ENCODE measurements around the gene MRPL4.
A peak's percentile ranks its signal among the peaks of the same experiment; 100 is the strongest.

MRPL4 gene

DNA sequence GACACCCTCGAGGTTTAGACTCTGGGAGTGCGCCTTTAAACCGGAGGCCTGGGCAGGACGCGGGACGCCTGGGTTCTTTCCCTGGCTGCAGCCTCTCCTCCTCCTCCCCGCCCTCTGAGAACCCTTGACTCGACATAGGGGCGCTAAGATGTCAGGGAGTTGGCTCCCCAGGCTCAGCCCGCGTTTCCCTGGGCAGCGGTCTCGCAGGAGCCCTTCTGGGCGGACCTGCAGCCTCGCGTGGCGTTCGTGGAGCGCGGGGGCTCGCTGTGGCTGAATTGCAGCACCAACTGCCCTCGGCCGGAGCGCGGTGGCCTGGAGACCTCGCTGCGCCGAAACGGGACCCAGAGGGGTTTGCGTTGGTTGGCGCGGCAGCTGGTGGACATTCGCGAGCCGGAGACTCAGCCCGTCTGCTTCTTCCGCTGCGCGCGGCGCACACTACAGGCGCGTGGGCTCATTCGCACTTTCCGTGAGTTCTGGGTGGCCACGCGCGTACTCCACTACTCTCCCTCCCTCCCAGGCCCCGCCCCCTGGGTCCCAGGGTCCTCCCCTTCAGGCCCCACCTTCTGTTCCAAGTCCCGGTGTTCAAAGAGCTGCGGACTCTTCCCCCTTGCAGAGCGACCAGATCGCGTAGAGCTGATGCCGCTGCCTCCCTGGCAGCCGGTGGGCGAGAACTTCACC is 39.0 kb downstream of the MRPL4 start:
- peaks cover 5% of the 10 kb centered on the region for H3K9me3 ChIP-seq (ENCODE audit: low read length)
- H3K4me3 ChIP-seq (ENCODE audit: low read length) = peak overlapping the region; percentile 50
- H2AFZ ChIP-seq (ENCODE audit: low read depth, low read length) = peak overlapping the region; percentile 65
- H3K27me3 ChIP-seq (ENCODE audit: insufficient read depth, low read length) = peaks cover 47% of the 10 kb centered on the region
- H3K36me3 ChIP-seq (ENCODE audit: insufficient read depth, low read length) = no peaks in the 10 kb centered on the region
- peaks cover 31% of the 10 kb centered on the region for H3K4me1 ChIP-seq (ENCODE audit: insufficient read depth, low read length)

DNA sequence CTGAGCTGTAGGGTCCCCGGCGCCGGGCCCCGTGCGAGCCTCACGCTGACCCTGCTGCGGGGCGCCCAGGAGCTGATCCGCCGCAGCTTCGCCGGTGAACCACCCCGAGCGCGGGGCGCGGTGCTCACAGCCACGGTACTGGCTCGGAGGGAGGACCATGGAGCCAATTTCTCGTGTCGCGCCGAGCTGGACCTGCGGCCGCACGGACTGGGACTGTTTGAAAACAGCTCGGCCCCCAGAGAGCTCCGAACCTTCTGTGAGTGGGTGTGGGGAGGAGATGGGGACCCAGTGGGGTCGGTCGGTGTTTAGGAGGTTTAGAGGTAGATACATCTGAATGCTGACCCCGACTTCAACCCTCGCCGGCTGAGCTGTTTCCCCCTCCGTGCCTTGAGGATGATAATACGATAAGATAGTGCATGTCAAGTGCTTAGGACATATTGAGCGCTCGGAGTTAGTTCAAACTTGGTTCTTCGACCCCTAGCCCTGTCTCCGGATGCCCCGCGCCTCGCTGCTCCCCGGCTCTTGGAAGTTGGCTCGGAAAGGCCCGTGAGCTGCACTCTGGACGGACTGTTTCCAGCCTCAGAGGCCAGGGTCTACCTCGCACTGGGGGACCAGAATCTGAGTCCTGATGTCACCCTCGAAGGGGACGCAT is 39.7 kb downstream of the MRPL4 start:
- peaks cover 36% of the 10 kb centered on the region for H3K4me1 ChIP-seq (ENCODE audit: insufficient read depth, low read length)
- H2AFZ ChIP-seq (ENCODE audit: low read depth, low read length) = peak overlapping the region; percentile 65
- peaks cover 49% of the 10 kb centered on the region for H3K27me3 ChIP-seq (ENCODE audit: insufficient read depth, low read length)
- H3K9me3 ChIP-seq (ENCODE audit: low read length) = peaks cover 5% of the 10 kb centered on the region
- peak overlapping the region; percentile 50 for H3K4me3 ChIP-seq (ENCODE audit: low read length)
- H3K36me3 ChIP-seq (ENCODE audit: insufficient read depth, low read length) = no peaks in the 10 kb centered on the region

DNA sequence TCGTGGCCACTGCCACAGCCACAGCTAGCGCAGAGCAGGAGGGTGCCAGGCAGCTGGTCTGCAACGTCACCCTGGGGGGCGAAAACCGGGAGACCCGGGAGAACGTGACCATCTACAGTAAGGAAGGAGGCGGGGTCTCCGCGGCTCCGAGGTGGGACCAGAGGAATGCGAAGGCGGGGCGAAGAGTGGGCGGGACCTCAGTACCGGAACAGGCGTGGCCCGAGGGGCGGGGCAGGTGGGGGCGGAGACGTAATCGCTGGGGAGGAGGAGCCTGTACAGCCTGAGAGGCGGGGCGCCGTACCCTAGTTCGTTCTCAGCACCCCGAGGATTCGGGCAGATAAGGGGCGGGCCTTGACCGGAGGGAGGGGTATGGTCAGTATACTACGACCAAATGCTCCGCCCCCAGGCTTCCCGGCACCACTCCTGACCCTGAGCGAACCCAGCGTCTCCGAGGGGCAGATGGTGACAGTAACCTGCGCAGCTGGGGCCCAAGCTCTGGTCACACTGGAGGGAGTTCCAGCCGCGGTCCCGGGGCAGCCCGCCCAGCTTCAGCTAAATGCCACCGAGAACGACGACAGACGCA is 40.3 kb downstream of the MRPL4 start:
- H3K36me3 ChIP-seq (ENCODE audit: insufficient read depth, low read length) = no peaks in the 10 kb centered on the region
- H3K27me3 ChIP-seq (ENCODE audit: insufficient read depth, low read length) = peaks cover 49% of the 10 kb centered on the region
- peak overlapping the region; percentile 65 for H2AFZ ChIP-seq (ENCODE audit: low read depth, low read length)
- peaks cover 36% of the 10 kb centered on the region for H3K4me1 ChIP-seq (ENCODE audit: insufficient read depth, low read length)
- peaks cover 5% of the 10 kb centered on the region for H3K9me3 ChIP-seq (ENCODE audit: low read length)
- H3K4me3 ChIP-seq (ENCODE audit: low read length) = peak overlapping the region; percentile 50

DNA sequence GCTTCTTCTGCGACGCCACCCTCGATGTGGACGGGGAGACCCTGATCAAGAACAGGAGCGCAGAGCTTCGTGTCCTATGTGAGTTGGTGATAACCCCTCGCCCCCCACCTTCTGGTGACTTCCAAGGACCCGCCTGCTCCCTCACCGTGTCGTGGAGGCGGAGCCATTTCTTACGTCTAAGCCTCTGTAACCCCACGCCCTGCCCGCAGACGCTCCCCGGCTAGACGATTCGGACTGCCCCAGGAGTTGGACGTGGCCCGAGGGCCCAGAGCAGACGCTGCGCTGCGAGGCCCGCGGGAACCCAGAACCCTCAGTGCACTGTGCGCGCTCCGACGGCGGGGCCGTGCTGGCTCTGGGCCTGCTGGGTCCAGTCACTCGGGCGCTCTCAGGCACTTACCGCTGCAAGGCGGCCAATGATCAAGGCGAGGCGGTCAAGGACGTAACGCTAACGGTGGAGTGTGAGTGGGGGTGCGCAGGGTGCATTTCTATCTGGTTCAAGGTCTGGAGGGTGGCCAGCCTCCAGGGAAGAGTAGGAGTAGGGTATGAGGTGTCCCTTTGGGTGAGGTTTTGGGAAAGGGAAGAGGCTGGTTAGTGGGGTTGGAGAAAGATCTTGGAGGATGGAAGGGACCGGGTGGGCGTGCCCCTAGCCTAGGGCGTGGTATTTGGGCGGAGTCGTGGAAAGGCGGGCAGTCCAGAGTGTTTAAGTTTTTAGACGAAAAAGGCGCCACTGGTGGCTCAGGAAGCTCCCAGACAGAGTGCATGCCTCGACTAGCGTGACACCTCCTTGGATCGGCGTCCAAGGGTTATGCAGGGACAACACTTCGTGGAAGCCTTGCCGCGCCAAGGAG is 41.0 kb downstream of the MRPL4 start:
- Histone ChIP-seq H3K9me3 (ENCODE audit: low read length) (peaks cover 5% of the 10 kb centered on the region), H3K27me3 (ENCODE audit: insufficient read depth, low read length) (peaks cover 49% of the 10 kb centered on the region), H3K36me3 (ENCODE audit: insufficient read depth, low read length) (no peaks in the 10 kb centered on the region), H3K4me1 (ENCODE audit: insufficient read depth, low read length) (peaks cover 36% of the 10 kb centered on the region), H3K4me3 (ENCODE audit: low read length) (peak overlapping the region; percentile 50), H2AFZ (ENCODE audit: low read depth, low read length) (peak overlapping the region; percentile 65)

DNA sequence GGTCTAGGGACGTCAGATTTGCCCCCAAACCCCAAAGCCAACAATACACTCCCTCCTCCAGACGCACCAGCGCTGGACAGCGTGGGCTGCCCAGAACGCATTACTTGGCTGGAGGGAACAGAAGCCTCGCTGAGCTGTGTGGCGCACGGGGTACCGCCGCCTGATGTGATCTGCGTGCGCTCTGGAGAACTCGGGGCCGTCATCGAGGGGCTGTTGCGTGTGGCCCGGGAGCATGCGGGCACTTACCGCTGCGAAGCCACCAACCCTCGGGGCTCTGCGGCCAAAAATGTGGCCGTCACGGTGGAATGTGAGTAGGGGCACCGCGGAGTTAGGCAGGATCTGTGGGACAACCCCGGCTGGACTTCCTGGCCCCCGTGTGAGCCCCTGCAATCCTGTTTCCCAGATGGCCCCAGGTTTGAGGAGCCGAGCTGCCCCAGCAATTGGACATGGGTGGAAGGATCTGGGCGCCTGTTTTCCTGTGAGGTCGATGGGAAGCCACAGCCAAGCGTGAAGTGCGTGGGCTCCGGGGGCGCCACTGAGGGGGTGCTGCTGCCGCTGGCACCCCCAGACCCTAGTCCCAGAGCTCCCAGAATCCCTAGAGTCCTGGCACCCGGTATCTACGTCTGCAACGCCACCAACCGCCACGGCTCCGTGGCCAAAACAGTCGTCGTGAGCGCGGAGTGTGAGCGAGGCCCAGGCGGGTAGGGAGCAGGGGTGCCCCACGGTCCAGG is 41.8 kb downstream of the MRPL4 start:
- Histone ChIP-seq H3K9me3 (ENCODE audit: low read length) (peaks cover 5% of the 10 kb centered on the region), H2AFZ (ENCODE audit: low read depth, low read length) (no peak overlapping the region), H3K4me3 (ENCODE audit: low read length) (no peak overlapping the region), H3K4me1 (ENCODE audit: insufficient read depth, low read length) (peaks cover 35% of the 10 kb centered on the region), H3K27me3 (ENCODE audit: insufficient read depth, low read length) (peaks cover 49% of the 10 kb centered on the region), H3K36me3 (ENCODE audit: insufficient read depth, low read length) (no peaks in the 10 kb centered on the region)

DNA sequence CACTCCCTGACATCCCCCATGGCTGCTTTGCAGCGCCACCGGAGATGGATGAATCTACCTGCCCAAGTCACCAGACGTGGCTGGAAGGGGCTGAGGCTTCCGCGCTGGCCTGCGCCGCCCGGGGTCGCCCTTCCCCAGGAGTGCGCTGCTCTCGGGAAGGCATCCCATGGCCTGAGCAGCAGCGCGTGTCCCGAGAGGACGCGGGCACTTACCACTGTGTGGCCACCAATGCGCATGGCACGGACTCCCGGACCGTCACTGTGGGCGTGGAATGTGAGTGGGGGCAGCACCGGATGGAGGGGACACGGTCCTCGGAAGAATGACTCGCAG is 42.3 kb downstream of the MRPL4 start:
- Histone ChIP-seq H3K36me3 (ENCODE audit: insufficient read depth, low read length) (no peaks in the 10 kb centered on the region), H3K4me1 (ENCODE audit: insufficient read depth, low read length) (peaks cover 30% of the 10 kb centered on the region), H3K9me3 (ENCODE audit: low read length) (peaks cover 5% of the 10 kb centered on the region), H3K27me3 (ENCODE audit: insufficient read depth, low read length) (peaks cover 49% of the 10 kb centered on the region), H3K4me3 (ENCODE audit: low read length) (no peak overlapping the region), H2AFZ (ENCODE audit: low read depth, low read length) (no peak overlapping the region)

DNA sequence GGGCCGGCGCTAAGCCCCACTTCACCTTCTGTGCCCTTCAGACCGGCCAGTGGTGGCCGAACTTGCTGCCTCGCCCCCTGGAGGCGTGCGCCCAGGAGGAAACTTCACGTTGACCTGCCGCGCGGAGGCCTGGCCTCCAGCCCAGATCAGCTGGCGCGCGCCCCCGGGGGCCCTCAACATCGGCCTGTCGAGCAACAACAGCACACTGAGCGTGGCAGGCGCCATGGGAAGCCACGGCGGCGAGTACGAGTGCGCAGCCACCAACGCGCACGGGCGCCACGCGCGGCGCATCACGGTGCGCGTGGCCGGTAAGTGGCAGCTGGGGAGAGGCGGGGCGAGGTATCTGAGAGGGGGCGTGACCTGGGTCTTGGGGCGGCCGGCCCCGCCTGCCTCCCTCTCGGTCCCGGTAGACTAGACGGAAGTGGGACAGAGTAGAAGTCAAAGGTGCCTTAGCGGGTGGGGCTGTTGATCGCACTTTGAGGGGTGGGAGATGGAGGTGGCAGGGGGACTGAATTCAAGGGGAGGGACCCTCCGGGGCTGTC is 43.4 kb downstream of the MRPL4 start:
- no peaks in the 10 kb centered on the region for H3K36me3 ChIP-seq (ENCODE audit: insufficient read depth, low read length)
- peaks cover 5% of the 10 kb centered on the region for H3K9me3 ChIP-seq (ENCODE audit: low read length)
- no peak overlapping the region for H2AFZ ChIP-seq (ENCODE audit: low read depth, low read length)
- peaks cover 22% of the 10 kb centered on the region for H3K4me1 ChIP-seq (ENCODE audit: insufficient read depth, low read length)
- H3K27me3 ChIP-seq (ENCODE audit: insufficient read depth, low read length) = peaks cover 41% of the 10 kb centered on the region
- no peak overlapping the region for H3K4me3 ChIP-seq (ENCODE audit: low read length)

DNA sequence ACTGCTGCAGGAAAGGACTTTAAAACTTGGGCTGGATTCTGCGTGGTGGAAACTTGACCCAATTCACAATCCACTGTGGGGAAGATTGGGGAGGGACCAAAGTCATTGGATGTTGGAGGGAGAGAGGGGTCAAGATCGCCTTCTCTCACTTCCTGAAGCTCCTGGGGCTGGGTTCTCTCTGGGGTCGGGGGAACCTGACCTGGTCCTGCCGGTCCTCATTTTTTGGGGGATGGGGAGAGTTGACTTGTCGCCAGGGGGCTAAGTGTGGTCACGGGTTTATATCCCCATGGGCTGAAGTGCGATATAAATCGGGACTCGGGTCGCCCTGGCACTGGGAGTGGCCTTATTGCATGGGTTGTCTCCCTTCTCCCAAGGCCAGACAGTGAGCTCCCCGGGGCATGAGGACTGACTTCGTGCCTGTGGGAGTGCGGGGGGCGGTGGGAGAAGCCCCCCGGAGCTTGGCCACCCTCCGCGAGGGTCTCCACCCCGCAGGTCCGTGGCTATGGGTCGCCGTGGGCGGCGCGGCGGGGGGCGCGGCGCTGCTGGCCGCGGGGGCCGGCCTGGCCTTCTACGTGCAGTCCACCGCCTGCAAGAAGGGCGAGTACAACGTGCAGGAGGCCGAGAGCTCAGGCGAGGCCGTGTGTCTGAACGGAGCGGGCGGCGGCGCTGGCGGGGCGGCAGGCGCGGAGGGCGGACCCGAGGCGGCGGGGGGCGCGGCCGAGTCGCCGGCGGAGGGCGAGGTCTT is 44.0 kb downstream of the MRPL4 start:
- H3K36me3 ChIP-seq (ENCODE audit: insufficient read depth, low read length) = no peaks in the 10 kb centered on the region
- H3K27me3 ChIP-seq (ENCODE audit: insufficient read depth, low read length) = peaks cover 35% of the 10 kb centered on the region
- H3K4me3 ChIP-seq (ENCODE audit: low read length) = peak overlapping the region; percentile 1
- peaks cover 5% of the 10 kb centered on the region for H3K9me3 ChIP-seq (ENCODE audit: low read length)
- peaks cover 15% of the 10 kb centered on the region for H3K4me1 ChIP-seq (ENCODE audit: insufficient read depth, low read length)
- peak overlapping the region; percentile 32 for H2AFZ ChIP-seq (ENCODE audit: low read depth, low read length)

DNA sequence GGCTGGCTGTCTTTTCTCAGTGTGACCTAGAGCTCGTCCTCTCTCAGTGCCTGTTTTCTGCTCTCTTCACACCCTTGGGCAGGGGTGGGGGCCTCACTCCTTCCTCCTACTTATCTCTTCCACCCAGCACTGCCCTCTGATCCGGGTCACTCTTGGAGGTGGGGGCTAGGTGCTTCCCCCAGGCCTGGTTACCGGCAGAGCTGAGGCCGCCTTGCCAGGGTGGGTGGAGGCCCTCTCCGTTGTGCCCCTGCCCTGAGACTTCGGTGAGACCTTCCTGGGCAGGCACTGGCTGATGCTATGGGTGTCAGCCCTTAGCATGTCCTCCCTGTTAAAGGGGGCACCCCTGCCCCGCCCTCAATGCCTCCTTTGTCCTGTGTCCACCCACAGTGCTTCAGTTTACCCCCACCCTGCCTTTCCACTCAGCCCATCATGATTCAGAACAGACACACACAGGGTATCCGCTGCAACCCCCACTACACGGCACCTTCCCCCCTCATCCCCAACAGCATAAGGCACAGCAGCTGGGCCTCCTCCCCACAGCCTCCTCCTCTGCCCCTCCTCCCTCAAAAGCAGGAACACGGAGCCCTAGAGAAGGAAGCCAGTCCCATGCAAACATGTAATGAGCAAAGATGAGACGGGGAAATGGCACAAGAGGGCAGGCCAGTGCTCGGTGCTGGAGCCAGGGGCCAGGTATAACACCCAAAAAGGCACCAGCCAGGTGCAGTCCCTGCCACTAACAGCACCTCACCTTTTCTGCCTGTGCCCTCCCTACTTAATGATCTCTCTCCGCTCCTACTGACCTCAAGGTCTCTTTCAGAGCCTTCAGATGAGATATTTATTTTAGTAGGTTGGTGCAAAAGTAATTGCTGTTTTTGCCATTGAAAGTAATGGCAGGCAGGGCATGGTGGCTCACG is 47.8 kb downstream of the MRPL4 start:
- Histone ChIP-seq H3K9me3 (ENCODE audit: low read length) (no peaks in the 10 kb centered on the region), H3K27me3 (ENCODE audit: insufficient read depth, low read length) (peaks cover 13% of the 10 kb centered on the region), H2AFZ (ENCODE audit: low read depth, low read length) (no peak overlapping the region), H3K4me3 (ENCODE audit: low read length) (no peak overlapping the region), H3K36me3 (ENCODE audit: insufficient read depth, low read length) (no peaks in the 10 kb centered on the region), H3K4me1 (ENCODE audit: insufficient read depth, low read length) (peaks cover 7% of the 10 kb centered on the region)

DNA sequence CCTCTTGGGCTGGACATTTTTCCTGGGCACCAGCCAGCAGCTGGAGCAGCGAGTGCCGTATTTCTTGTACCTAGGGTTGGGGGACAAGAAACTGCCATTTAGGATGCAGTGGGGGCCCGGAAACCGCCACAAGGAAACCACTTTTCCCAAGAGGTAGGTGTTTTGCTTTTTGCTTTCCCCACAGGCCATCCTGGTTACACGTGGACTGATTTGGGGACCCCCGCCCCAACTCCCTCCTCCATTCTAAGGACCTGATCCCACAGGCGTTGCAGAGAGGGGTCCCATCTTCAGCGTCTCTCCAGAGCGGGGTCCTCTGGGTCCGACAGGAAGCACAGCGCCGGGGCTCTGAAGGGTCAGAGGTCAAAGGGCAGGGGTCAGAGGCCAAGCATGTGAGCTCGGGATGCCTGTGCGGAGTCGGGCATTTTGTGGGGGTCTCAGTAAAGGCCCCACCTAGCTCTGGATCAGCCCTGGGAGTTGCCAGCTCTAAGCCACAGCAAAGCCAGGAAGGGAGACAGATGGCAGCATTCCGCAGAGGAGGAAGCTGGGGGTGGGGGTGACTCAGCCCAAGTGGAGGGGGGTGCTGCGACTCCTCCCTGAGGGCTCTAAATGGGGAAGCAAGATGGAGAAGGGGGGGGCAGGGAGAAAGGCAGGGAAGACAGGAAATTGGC is 53.3 kb downstream of the MRPL4 start:
- Histone ChIP-seq H3K4me1 (ENCODE audit: insufficient read depth, low read length) (no peaks in the 10 kb centered on the region), H3K27me3 (ENCODE audit: insufficient read depth, low read length) (no peaks in the 10 kb centered on the region), H3K4me3 (ENCODE audit: low read length) (no peak overlapping the region), H2AFZ (ENCODE audit: low read depth, low read length) (no peak overlapping the region), H3K9me3 (ENCODE audit: low read length) (no peaks in the 10 kb centered on the region), H3K36me3 (ENCODE audit: insufficient read depth, low read length) (peaks cover 3% of the 10 kb centered on the region)

DNA sequence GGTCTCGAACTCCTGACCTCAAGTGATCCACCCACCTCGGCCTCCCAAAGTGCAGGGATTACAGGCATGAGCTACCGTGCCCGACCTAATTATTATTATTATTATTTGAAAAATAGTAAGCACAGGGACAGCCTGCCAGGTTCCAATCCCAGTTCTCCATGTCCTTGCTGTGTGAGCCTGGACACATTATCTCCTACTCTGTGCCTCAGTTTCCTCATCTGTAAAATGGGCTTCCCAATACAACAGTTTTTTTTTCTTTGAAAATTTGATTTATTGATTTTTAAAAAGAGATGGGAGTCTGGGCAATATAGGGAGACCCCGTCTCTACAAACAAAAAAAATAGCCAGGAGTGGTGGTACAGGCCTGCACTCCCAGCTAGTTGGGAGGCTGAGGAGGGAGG is 54.3 kb downstream of the MRPL4 start:
- H3K4me3 ChIP-seq (ENCODE audit: low read length) = no peak overlapping the region
- no peaks in the 10 kb centered on the region for H3K9me3 ChIP-seq (ENCODE audit: low read length)
- H3K27me3 ChIP-seq (ENCODE audit: insufficient read depth, low read length) = no peaks in the 10 kb centered on the region
- H3K4me1 ChIP-seq (ENCODE audit: insufficient read depth, low read length) = no peaks in the 10 kb centered on the region
- H2AFZ ChIP-seq (ENCODE audit: low read depth, low read length) = no peak overlapping the region
- peaks cover 9% of the 10 kb centered on the region for H3K36me3 ChIP-seq (ENCODE audit: insufficient read depth, low read length)

All from neuron (in vitro differentiated cells).